HG03097 (cell line): ENCODE results near the gene COBLL1.
"Not testable (repeated sequence)": the region's sequence is repeated elsewhere in the genome, so short reads cannot be mapped to it uniquely, and the experiment has no call there.

Source experiments
- ATAC-seq: cut with Tn5 transposase; IDR thresholded peaks from one replicate; pipeline ENCODE4 v1.9.1; 2021; ENCODE audit not compliant: unreplicated experiment, low FRiP score

Gene COBLL1

GRCh38 chr2:164860694-164861042, 19.0 kb upstream of the COBLL1 start:
- ATAC-seq = no peak

- ATAC-seq = not testable (repeated sequence)
Measured at GRCh38 chr2:164859906-164860693, 18.5 kb upstream of the COBLL1 start.

DNA sequence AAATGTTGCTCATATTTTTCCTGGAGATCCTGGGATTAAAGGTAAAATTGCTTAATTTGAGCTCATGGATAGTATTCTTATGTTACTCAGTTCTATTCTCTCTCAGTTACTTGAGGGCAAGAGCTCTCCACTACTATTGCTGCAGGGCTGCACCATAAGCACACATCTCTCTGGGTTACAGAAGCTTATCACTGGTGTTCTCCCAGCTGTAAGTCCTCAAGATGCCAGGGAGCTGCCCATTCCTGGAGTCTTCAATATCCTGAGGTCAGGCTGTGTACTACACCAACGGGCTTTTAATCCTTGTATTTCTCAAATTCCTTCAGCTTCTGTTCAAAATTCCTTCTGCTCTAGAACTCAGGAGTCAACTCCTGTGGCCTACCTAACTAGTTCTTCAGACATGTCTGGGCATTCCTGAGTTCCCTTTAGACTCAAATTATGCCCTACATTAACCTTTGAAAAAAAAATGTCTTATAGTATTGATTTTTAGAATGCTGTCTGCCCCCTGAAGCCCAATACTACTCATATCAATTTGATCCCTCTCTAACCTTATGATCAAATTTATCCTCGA, 17.7 kb upstream of the COBLL1 start:
- no peak for ATAC-seq

- no peak for ATAC-seq
Measured at GRCh38 chr2:164852086-164852485, 10.5 kb upstream of the COBLL1 start.

- ATAC-seq = no peak
Measured at GRCh38 chr2:164850235-164850634, 8.6 kb upstream of the COBLL1 start.

GRCh38 chr2:164849506-164849905, 7.9 kb upstream of the COBLL1 start:
- ATAC-seq = no peak

- ATAC-seq = no peak
Measured at GRCh38 chr2:164847981-164848741, 6.5 kb upstream of the COBLL1 start.

DNA sequence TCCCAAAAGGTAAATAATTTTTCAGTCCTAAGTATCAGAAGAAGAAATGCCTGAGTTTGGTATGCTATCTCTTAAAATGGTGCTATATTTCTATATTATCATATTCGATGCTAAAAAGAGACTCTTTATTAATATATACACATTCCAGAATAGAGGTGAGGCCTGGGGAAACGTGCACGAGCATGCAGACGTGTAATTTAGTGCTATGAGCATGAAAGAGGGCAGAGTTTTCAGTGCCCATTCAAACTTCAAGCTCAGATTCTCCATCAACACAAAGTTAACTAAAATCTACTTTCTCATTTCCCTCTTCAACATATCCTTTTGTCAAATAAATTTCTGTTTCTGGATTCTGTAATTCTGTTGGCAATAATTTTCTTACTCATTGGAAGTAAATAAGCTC, 5.7 kb upstream of the COBLL1 start:
- no peak for ATAC-seq

- no peak for ATAC-seq
Measured at GRCh38 chr2:164846276-164846675, 4.7 kb upstream of the COBLL1 start.

- no peak for ATAC-seq
Measured at GRCh38 chr2:164843346-164843911, 1.8 kb upstream of the COBLL1 start.

GRCh38 chr2:164842624-164842966, 972 bp upstream of the COBLL1 start:
- ATAC-seq = no peak

DNA sequence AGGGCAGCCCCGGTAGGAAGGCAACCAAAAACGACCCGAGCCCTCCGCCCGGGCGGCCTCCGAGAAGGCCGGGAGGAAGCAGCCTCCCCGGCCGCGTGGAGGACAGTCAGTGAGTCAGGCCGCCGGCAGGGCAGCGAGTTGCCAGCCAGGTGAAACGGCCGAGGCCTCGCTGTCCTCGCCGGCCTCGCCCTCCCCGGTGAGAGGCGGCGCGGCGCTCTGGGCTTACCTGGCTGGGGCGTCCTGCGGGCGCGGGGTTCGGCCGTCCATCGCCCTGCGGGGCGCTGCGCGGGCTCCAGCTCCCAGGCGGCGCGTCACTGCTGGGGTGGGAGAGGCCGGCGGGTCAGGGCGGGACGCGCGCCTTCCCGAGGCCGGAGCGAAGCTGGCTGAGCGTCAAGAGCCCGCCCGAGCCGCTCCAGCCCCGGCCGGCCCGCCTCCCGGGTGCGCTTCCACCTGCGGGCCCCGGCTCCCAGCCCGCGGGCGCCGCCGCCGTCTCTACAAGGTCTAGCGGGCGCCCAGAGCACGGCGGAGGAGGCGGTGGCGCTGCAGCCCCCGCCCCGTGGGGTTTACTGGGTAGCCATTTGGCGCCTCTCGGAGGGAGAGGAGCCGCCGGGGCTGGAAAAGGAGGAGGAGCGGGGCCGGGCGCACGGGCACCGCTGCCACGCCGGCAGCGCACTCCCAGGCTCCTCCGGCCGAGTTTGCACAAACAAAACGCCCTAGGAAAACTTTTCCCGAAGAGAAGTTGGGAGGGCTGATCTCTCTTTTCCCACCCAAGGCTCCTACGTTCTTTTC, 499 bp downstream of the COBLL1 start:
- ATAC-seq = peak; percentile 59

DNA sequence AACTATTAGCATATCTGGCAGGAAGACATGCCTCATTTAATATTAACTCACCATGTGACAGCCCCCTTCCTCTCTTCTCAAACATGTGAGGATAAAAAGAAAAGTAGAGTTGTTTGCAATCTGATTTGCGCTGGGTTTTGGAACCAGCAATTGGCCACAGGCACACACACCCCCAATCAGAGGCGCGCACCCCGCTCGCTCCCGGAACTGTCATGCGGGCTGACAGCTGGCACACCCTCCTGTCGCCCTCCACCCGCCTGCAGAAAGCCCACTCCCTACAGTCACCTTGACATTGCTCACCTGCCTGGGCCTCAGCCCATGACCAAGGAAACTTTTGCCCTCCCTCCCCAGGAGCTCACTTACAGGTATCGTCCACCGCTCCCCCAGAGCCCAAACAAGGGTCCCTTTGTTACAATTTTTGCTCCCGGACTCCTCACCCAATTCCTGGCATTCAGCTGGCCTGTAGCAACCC, 1.1 kb downstream of the COBLL1 start:
- no peak for ATAC-seq

- ATAC-seq = no peak
Measured at GRCh38 chr2:164839914-164840457, 1.6 kb downstream of the COBLL1 start.

GRCh38 chr2:164837807-164838206, 3.8 kb downstream of the COBLL1 start:
- no peak for ATAC-seq

DNA sequence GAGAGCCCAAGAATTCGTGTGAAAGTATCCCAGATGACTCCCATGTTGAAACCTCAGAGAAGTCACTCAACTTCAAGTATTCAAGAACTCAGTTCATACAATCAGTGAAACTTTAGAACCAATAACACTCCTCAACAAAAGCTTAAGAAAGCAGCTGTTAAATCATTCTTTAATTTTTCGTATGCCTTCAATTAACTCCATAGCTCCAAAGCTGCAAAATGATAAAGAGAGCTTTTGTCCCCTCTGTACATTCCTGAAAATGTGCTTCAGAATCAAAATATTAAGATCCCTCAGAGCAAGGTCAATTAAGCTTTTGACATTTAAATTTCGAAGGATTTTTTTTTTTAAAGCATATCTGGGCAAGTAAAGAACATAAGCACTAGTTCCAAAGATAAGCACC, 4.7 kb downstream of the COBLL1 start:
- no peak for ATAC-seq

GRCh38 chr2:164835302-164835701, 6.3 kb downstream of the COBLL1 start:
- ATAC-seq = no peak

GRCh38 chr2:164831887-164832286, 9.7 kb downstream of the COBLL1 start:
- no peak for ATAC-seq

- ATAC-seq = no peak
Measured at GRCh38 chr2:164831180-164831579, 10.4 kb downstream of the COBLL1 start.
